Activated T-cell treated with anti-CD3 and anti-CD28 coated beads, Interleukin-2, amount 50 U/mL, for 24 hours (primary cell): ENCODE measurements around the gene BCR.
"Not testable (repeated sequence)": the region's sequence is repeated elsewhere in the genome, so short reads cannot be mapped to it uniquely, and the experiment has no call there.

ENCODE experiments used
- DNase-seq: peaks from one replicate; pipeline ENCODE4 v3.0.0-alpha.2; 2020
- H3K27ac Mint-ChIP-seq: 2 replicates; pipeline ENCODE4 v1.8.0; 2020; ENCODE audit warnings: mild to moderate bottlenecking, mixed read lengths
- H3K27me3 Mint-ChIP-seq: 2 replicates; pipeline ENCODE4 v1.8.0; 2020; ENCODE audit warnings: mixed read lengths
- H3K36me3 Mint-ChIP-seq: 2 replicates; pipeline ENCODE4 v1.8.0; 2020; ENCODE audit warnings: low read depth, mixed read lengths
- H3K4me1 Mint-ChIP-seq: 2 replicates; pipeline ENCODE4 v1.8.0; 2020; ENCODE audit warnings: low read depth, mixed read lengths
- H3K4me3 Mint-ChIP-seq: 2 replicates; pipeline ENCODE4 v1.8.0; 2020; ENCODE audit warnings: mild to moderate bottlenecking, moderate library complexity, mixed read lengths
- H3K9me3 Mint-ChIP-seq: 2 replicates; pipeline ENCODE4 v1.8.0; 2020; ENCODE audit warnings: mixed read lengths

The BCR gene

DNA sequence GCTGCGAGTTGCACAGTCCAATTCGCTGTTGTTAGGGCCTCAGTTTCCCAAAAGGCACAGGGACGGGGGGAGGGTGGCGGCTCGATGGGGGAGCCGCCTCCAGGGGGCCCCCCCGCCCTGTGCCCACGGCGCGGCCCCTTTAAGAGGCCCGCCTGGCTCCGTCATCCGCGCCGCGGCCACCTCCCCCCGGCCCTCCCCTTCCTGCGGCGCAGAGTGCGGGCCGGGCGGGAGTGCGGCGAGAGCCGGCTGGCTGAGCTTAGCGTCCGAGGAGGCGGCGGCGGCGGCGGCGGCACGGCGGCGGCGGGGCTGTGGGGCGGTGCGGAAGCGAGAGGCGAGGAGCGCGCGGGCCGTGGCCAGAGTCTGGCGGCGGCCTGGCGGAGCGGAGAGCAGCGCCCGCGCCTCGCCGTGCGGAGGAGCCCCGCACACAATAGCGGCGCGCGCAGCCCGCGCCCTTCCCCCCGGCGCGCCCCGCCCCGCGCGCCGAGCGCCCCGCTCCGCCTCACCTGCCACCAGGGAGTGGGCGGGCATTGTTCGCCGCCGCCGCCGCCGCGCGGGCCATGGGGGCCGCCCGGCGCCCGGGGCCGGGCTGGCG, at the start of gene BCR:
BCR (plus strand) TSS at position 209 of the 592 bp plus-strand sequence. CDS start 452 bp downstream, outside the sequence.
- H3K36me3 Mint-ChIP-seq: peaks cover 29% of the 10 kb centered on the region
- peak within 1 kb of the TSS; percentile 87 for H3K4me3 Mint-ChIP-seq
- H3K9me3 Mint-ChIP-seq: no peaks in the 10 kb centered on the region
- H3K4me1 Mint-ChIP-seq: peaks cover 65% of the 10 kb centered on the region
- peak within 1 kb of the TSS; percentile 95 for H3K27ac Mint-ChIP-seq
- no peaks in the 10 kb centered on the region for H3K27me3 Mint-ChIP-seq
- DNase-seq: peak; percentile 74

DNA sequence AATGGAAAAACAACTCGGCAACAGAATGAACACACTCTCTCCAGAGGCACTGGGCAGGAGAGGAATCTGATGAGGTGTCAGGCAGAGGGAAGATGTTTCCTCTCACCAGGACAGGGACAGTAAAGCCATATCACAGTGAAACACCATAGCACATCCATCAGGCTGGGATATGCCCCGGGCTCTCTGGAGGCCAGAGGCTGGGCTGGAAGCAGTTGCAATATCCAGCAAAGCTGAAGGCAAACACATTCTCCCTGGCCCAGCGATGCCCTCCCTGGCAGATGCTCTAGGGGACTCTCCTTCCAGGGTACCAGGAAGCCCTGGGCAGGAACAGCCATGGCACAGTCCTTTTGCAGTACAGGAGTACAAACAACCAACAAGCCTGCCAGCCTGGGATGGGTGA, 49.6 kb upstream of the BCR start:
- Mint-ChIP-seq H3K4me1 (peaks cover 3% of the 10 kb centered on the region), H3K36me3 (no peaks in the 10 kb centered on the region), H3K27me3 (no peaks in the 10 kb centered on the region), H3K4me3 (no peak overlapping the region), H3K27ac (no peak overlapping the region), H3K9me3 (no peaks in the 10 kb centered on the region)
- DNase-seq: no peak

DNA sequence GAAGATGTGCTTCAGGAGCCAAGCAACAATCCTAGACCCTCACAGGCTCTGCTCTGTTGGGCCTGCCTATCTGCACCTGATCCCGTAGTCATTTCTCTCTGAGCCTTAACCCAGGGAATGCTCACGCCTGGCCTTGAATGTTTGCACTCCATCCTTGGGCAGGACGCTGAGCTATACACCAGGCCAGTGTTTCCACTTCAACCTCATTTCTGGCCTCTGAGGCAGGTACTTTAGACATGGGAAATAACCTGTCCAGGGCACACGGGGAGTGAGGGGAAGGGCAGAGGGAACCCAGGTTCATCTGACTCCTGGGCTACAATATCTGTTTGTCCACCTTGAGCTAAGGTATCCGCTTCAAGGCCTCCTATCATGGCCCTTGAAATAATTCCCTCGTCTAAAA, 48.4 kb upstream of the BCR start:
- no peaks in the 10 kb centered on the region for H3K27me3 Mint-ChIP-seq
- no peaks in the 10 kb centered on the region for H3K9me3 Mint-ChIP-seq

DNA sequence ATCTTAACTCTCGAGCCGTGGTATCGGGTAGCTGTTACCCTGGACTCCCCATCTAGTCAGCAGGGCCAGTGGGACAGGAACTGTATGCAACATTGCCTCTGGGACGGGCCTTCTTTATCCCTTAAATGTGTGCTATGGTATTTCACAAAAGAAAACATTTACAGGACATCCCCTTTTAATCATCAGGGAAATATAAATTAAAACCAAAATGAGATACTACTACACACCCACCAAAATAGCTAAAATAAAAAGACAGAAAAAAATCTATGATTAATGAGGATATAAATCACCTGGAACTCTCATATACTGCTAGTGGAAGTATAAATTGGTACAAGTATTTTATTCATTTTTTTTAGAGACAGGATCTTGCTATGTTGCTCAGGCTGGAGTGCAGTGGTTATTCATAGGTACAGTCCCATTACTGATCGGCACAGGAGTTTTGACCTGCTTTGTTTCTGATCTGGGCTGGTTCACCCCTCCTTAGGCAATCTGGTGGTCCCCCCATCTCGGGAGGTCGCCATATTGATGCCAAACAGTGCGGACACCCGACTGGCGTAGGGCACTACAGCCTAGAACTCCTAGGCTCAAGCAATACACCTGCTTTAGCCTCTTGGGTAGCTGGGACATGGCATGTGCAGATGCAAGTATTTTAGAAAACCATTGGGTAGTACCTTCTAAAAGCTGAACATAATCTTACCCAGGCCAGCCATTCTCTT, 47.8 kb upstream of the BCR start:
- Mint-ChIP-seq H3K4me3 (no peak overlapping the region), H3K4me1 (peaks cover 18% of the 10 kb centered on the region), H3K27ac (no peak overlapping the region), H3K36me3 (no peaks in the 10 kb centered on the region), H3K9me3 (no peaks in the 10 kb centered on the region), H3K27me3 (no peaks in the 10 kb centered on the region)
- no peak for DNase-seq

More for the DNA sequence above, 48.4 kb upstream of the BCR start:
- Mint-ChIP-seq H3K4me3 (no peak overlapping the region), H3K36me3 (no peaks in the 10 kb centered on the region), H3K4me1 (peaks cover 12% of the 10 kb centered on the region), H3K27ac (no peak overlapping the region)
- no peak for DNase-seq

DNA sequence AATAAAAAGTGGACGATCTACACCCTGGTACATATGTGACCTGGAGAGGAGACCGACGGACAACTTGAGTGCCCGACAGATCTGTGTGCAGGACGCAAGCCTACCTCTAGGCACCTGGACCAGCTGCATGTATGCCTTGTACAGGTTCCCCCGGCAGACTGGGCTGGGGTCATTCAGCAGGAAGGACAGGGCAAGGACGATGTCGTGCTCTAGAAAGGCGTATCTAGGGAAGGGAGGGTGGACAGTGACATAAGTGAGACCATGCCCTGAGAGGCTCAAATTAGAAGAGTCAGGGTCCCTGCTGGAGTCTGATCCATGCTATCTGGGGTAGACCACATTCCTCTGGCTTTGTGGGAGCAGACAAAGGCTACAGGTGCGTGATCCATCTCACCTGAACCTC, 46.4 kb upstream of the BCR start:
- Mint-ChIP-seq H3K9me3 (no peaks in the 10 kb centered on the region), H3K27ac (no peak overlapping the region), H3K4me3 (no peak overlapping the region), H3K4me1 (peaks cover 29% of the 10 kb centered on the region), H3K27me3 (no peaks in the 10 kb centered on the region), H3K36me3 (no peaks in the 10 kb centered on the region)
- DNase-seq: no peak

DNA sequence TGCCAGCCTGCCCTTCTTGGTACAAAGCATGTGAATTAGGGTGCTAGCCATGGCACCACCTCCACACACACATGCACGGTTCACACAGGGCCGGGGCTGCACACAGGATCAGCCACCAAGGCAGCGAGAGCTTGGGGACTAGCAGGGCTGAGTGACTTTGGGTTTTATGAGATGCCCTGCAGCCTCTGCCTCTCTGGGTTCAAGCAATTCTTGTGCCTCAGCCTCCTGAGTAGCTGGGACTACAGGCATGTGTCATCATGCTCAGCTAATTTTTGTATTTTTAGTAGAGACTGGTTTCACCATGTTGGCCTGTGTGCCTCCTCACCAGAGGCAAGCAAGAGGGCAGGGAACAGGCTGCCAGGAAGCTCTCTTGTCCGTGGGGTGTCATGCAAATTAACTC, 43.3 kb upstream of the BCR start:
- not testable (repeated sequence) for H3K36me3 Mint-ChIP-seq, DNase-seq, H3K9me3 Mint-ChIP-seq, H3K4me3 Mint-ChIP-seq, H3K27me3 Mint-ChIP-seq
- H3K27ac Mint-ChIP-seq: peak overlapping the region; percentile 11
- peaks cover 47% of the 10 kb centered on the region for H3K4me1 Mint-ChIP-seq

DNA sequence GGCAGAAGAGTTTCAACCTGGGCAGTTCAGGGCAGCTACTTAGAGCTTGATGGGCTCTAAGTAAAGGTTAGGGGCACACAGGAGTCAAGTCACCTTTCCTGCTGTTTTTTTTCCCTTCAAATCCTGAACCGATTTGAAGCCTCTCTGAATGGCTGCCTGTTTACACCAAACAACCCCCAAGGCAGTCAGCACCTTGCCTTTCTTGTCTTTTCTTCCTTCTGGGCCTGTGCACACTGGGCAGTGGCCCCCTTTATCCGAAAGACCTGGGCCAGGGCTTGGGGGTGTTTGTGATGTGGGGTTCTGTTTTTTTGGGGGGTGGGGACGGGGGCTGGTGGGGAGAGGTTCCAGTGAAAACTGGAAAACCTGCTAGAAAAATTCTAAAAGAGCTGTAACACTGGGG, 42.8 kb upstream of the BCR start:
- Mint-ChIP-seq H3K27ac (peak overlapping the region; percentile 88), H3K9me3 (no peaks in the 10 kb centered on the region), H3K27me3 (no peaks in the 10 kb centered on the region), H3K36me3 (no peaks in the 10 kb centered on the region), H3K4me1 (peaks cover 52% of the 10 kb centered on the region), H3K4me3 (no peak overlapping the region)
- no peak for DNase-seq

DNA sequence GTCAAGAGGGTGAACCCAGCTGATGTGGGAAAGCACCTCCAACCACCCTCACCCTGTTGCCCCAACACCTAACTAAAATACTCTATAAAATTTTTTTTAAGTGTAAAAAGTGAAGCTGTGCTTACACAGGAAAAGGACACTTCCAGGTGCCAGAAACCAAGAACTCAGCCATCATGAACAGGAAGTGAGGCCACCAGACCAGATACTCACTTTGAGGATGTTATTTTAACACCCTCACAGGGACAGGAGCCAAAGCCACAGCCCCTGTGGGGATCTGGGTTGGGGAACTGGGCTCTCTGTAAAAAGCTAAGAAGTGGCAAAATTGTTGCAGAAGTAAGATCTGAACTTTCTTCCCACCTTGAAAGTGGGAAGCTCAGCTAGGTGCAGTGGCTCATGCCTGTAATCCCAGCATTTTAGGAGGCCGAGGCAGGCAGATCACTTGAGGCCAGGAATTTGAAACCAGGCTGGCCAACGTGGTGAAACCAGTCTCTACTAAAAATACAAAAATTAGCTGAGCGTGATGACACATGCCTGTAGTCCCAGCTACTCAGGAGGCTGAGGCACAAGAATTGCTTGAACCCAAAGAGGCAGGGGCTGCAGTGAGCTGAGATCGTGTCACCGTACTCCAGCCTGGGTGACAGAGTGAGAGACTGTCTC, 42.3 kb upstream of the BCR start:
- Mint-ChIP-seq H3K27me3 (no peaks in the 10 kb centered on the region), H3K36me3 (no peaks in the 10 kb centered on the region), H3K4me3 (peak overlapping the region; percentile 20), H3K9me3 (no peaks in the 10 kb centered on the region), H3K27ac (peak overlapping the region; percentile 88), H3K4me1 (peaks cover 57% of the 10 kb centered on the region)
- no peak for DNase-seq

DNA sequence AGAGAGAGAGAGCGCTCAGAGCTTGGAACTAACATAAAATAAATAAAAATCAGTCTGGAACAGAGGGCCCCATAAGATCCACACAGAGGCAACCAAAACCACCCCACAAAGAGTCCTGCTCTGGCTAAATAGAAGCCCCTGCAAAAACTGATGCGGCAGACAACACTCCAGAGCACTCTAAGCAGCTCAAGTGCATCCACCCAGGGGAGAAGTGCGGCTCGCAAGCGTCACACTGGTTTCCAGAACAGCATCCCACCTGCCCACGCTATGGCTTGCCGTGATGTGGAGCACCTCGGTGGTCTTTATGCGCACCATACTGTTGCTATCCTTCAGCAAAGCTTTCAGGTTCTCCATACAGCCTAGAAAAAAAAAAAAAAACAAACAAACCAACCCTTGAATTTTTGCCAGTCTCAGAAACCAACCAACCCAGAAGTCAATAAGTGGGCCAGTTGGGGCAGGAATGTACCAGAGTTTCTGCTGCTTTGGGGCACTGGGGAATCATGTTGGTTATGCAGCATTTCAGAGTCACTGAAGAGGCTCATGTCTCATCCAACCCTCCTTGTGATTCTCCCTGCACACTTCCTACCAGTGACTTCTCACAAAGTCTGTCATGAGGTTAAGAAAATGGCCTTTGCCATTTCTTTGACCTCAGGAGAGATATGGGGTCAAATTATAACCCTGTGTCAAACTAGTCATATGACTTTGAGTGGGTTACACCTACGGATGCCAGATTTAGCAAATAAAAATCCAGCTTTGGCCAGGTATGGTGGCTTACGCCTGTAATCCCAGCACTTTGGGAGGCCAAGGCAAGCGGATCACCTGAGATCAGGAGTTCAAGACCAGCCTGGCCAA, 41.5 kb upstream of the BCR start:
- H3K4me1 Mint-ChIP-seq: peaks cover 60% of the 10 kb centered on the region
- H3K36me3 Mint-ChIP-seq: no peaks in the 10 kb centered on the region
- H3K27me3 Mint-ChIP-seq: no peaks in the 10 kb centered on the region
- H3K27ac Mint-ChIP-seq: peak overlapping the region; percentile 88
- no peaks in the 10 kb centered on the region for H3K9me3 Mint-ChIP-seq
- H3K4me3 Mint-ChIP-seq: no peak overlapping the region
- no peak for DNase-seq

DNA sequence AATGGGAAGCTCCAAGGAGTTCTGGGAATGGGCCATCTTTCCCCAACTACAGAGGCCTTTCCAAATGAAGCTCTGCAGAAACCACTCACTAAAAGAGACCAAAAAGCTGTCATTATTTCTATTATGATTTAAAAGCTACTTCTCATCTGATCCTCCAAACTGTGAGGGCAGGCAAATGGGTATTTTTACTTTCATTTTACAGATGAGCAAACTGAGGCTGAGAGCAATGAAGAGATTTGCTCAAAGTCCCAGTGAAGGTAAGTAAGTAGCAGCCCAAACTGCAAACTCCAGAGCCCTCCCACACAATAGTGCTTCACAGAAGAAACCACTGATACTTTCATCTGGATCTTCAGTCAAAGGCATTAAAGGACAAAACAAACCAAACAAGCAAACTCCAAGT, 39.9 kb upstream of the BCR start:
- no peak for DNase-seq
- H3K4me1 Mint-ChIP-seq: peaks cover 75% of the 10 kb centered on the region
- no peak overlapping the region for H3K4me3 Mint-ChIP-seq
- no peaks in the 10 kb centered on the region for H3K36me3 Mint-ChIP-seq
- no peaks in the 10 kb centered on the region for H3K9me3 Mint-ChIP-seq
- H3K27me3 Mint-ChIP-seq: no peaks in the 10 kb centered on the region
- H3K27ac Mint-ChIP-seq: no peak overlapping the region

DNA sequence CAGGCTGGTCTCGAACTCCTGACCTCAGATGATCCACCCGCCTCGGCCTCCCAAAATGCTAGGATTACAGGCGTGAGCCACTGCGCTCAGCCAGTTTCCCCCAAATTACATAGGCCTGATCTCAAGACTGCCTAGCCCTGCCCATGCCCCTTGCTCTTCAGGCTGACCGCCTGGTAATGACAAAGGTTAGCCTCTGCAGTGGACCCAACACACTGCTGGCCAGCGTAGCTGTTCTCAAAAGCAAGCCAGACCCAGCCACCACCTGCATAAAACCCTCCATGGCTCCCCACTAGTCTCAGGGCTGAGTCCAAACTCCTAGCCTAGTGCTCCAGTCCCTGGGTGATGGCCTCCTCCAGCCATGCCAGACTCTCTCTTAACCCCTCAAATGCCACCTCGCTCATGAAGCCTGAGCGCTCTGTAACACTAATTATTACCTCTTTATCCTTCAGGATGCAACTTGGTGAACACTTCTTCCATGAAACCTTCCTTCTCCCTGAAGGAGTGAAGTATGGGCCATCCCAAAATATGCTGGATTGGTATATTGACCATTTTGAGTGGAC, 37.7 kb upstream of the BCR start:
- H3K4me1 Mint-ChIP-seq: peaks cover 61% of the 10 kb centered on the region
- H3K27me3 Mint-ChIP-seq: no peaks in the 10 kb centered on the region
- no peaks in the 10 kb centered on the region for H3K36me3 Mint-ChIP-seq
- no peaks in the 10 kb centered on the region for H3K9me3 Mint-ChIP-seq
- DNase-seq: no peak
- H3K4me3 Mint-ChIP-seq: peak overlapping the region; percentile 65
- H3K27ac Mint-ChIP-seq: peak overlapping the region; percentile 88

DNA sequence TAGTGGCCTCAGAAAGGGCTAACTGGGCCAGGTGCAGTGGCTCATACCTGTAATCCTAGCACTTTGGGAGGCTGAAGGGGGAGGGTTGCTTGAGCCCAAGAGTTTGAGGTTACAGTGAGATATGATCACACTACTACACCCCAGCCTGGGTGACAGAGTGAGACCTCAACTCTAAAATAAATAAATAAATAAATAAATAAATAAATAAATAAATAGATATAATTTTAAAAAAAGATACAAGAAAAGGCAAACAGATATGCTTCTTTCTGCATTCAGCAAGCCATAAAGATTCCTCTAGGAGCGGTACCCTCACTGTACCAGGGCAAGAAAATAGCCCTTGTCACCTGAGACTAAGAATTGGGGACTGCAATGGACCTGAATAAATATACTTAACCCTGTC, 37.2 kb upstream of the BCR start:
- DNase-seq: no peak
- peaks cover 57% of the 10 kb centered on the region for H3K4me1 Mint-ChIP-seq
- no peak overlapping the region for H3K27ac Mint-ChIP-seq
- H3K9me3 Mint-ChIP-seq: no peaks in the 10 kb centered on the region
- no peak overlapping the region for H3K4me3 Mint-ChIP-seq
- H3K27me3 Mint-ChIP-seq: no peaks in the 10 kb centered on the region
- H3K36me3 Mint-ChIP-seq: no peaks in the 10 kb centered on the region

DNA sequence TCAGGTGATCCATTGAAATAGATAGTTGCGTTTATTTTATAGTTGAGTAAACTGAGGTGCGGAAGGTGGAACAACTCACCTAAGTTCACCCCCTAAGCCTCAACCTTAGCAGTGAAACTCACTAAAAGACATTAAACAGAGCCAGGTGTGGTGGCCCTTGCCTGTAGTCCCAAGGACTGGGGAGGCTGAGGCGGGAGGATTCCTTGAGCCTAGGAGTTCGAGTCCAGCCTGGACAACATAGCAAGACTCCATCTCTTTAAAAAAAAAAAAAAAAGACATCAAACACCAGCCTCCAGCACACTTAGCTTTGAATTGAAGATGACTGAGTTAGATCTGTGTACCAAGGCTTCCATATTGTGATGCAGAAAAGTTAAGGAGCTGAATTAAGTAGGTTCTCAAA, 35.9 kb upstream of the BCR start:
- Mint-ChIP-seq H3K4me1 (peaks cover 47% of the 10 kb centered on the region), H3K27ac (no peak overlapping the region), H3K4me3 (no peak overlapping the region), H3K36me3 (no peaks in the 10 kb centered on the region), H3K27me3 (no peaks in the 10 kb centered on the region), H3K9me3 (no peaks in the 10 kb centered on the region)
- no peak for DNase-seq
